AG04450 (cell line): Measurements from ENCODE around the gene GPR85. TPM values are rescaled to one million over a fixed set of nuclear protein-coding genes. Genes with fewer than 3 reads are reported as not detected.

Source experiments
- CTCF ChIA-PET: fragments of 300-600, 350-600 bp; formaldehyde crosslinking; extraction: SDS; loops from one replicate; lab custom pipeline; 2022; ENCODE audit warnings: antibody characterized with exemption, inconsistent platforms; lab: Charles Lee
- POLR2A ChIA-PET: fragments of 350-600 bp; formaldehyde crosslinking; extraction: SDS; loops from one replicate; lab custom pipeline; 2021; ENCODE audit warnings: antibody characterized with exemption, inconsistent platforms; lab: Yijun Ruan, JAX
- DNase-seq: peaks from one replicate; pipeline ENCODE4 v3.0.0-alpha.2; 2011; ENCODE audit warnings: low read depth, low spot score
- H3K27ac ChIP-seq: one replicate; pipeline ENCODE4 v1.5.1; 2012; ENCODE audit warnings: low read depth, low read length, control low read depth
- H3K27me3 ChIP-seq: one replicate; pipeline ENCODE4 v1.6.0; 2012; ENCODE audit warnings: low read length; ENCODE audit not compliant: control insufficient read depth, insufficient read depth
- H3K4me3 ChIP-seq: 2 replicates; pipeline ENCODE4 v1.5.1; 2011; ENCODE audit warnings: mild to moderate bottlenecking, low read depth, low read length, control low read depth
- H3K9me3 ChIP-seq: 2 replicates; pipeline ENCODE4 v1.5.1; 2012; ENCODE audit warnings: low read length; ENCODE audit not compliant: control insufficient read depth, insufficient read depth
- CTCF ChIP-seq: IDR thresholded peaks from 2 replicates; pipeline ENCODE4 v1.5.1; 2011; ENCODE audit warnings: low read depth, low read length, control low read depth, inconsistent platforms
- polyA plus RNA-seq: library from polyadenylated mRNA; depleted of rRNA; stranded (reverse); fragments of >200 nt; gene quantifications from 2 replicates; pipeline ENCODE4 v1.2.3, GENCODE V29; 2011

GPR85 gene
- polyA plus RNA-seq, 1 experiment: 6.6 TPM

GRCh38 chr7:113085781-113086390 is 741 bp downstream of the GPR85 start:
- ChIA-PET CTCF (interaction anchor here (0.6 to 1.7 kb wide), 9 partner anchors 9 to 1112 kb away, joined by 3 to 7 read pairs (median 5); no protein-coding TSS in a partner anchor), POLR2A (interaction anchor here (0.6 to 0.7 kb wide), 3 partner anchors 10 to 603 kb away, joined by 3 to 4 read pairs (median 4); no protein-coding TSS in a partner anchor)
- H3K27me3 ChIP-seq: no peaks in the 10 kb centered on the region
- H3K9me3 ChIP-seq: no peaks in the 10 kb centered on the region
- DNase-seq: no peak
- no peak overlapping the region for H3K27ac ChIP-seq
- TF ChIP-seq CTCF: no peak
- peak overlapping the region; percentile 62 for H3K4me3 ChIP-seq

GRCh38 chr7:113084496-113085172 is 2.0 kb downstream of the GPR85 start:
- no peak for DNase-seq
- H3K27ac ChIP-seq: no peak overlapping the region
- no peaks in the 10 kb centered on the region for H3K27me3 ChIP-seq
- POLR2A ChIA-PET: no interaction called here
- CTCF ChIA-PET: interaction anchor here (0.6 to 0.7 kb wide), 3 partner anchors 11 to 1954 kb away, joined by 3 to 7 read pairs (median 4); no protein-coding TSS in a partner anchor
- no peak for TF ChIP-seq CTCF
- no peak overlapping the region for H3K4me3 ChIP-seq
- H3K9me3 ChIP-seq: no peaks in the 10 kb centered on the region

GRCh38 chr7:113083816-113084495 is 2.7 kb downstream of the GPR85 start:
- Histone ChIP-seq H3K27ac (no peak overlapping the region), H3K4me3 (no peak overlapping the region), H3K9me3 (no peaks in the 10 kb centered on the region), H3K27me3 (no peaks in the 10 kb centered on the region)
- CTCF ChIA-PET: no interaction called here
- no peak for TF ChIP-seq CTCF
- POLR2A ChIA-PET: no interaction called here
- DNase-seq: no peak

- Histone ChIP-seq H3K27ac (no peak overlapping the region), H3K4me3 (no peak overlapping the region), H3K27me3 (no peaks in the 10 kb centered on the region), H3K9me3 (no peaks in the 10 kb centered on the region)
- DNase-seq: no peak
- TF ChIP-seq CTCF: no peak
- ChIA-PET CTCF (no interaction called here), POLR2A (no interaction called here)
These were observed 3.4 kb downstream of the GPR85 start for GRCh38 chr7:113083132-113083815.
